ENCODE results near the gene USP37.

Gene USP37, protein sequence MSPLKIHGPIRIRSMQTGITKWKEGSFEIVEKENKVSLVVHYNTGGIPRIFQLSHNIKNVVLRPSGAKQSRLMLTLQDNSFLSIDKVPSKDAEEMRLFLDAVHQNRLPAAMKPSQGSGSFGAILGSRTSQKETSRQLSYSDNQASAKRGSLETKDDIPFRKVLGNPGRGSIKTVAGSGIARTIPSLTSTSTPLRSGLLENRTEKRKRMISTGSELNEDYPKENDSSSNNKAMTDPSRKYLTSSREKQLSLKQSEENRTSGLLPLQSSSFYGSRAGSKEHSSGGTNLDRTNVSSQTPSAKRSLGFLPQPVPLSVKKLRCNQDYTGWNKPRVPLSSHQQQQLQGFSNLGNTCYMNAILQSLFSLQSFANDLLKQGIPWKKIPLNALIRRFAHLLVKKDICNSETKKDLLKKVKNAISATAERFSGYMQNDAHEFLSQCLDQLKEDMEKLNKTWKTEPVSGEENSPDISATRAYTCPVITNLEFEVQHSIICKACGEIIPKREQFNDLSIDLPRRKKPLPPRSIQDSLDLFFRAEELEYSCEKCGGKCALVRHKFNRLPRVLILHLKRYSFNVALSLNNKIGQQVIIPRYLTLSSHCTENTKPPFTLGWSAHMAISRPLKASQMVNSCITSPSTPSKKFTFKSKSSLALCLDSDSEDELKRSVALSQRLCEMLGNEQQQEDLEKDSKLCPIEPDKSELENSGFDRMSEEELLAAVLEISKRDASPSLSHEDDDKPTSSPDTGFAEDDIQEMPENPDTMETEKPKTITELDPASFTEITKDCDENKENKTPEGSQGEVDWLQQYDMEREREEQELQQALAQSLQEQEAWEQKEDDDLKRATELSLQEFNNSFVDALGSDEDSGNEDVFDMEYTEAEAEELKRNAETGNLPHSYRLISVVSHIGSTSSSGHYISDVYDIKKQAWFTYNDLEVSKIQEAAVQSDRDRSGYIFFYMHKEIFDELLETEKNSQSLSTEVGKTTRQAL

DNA sequence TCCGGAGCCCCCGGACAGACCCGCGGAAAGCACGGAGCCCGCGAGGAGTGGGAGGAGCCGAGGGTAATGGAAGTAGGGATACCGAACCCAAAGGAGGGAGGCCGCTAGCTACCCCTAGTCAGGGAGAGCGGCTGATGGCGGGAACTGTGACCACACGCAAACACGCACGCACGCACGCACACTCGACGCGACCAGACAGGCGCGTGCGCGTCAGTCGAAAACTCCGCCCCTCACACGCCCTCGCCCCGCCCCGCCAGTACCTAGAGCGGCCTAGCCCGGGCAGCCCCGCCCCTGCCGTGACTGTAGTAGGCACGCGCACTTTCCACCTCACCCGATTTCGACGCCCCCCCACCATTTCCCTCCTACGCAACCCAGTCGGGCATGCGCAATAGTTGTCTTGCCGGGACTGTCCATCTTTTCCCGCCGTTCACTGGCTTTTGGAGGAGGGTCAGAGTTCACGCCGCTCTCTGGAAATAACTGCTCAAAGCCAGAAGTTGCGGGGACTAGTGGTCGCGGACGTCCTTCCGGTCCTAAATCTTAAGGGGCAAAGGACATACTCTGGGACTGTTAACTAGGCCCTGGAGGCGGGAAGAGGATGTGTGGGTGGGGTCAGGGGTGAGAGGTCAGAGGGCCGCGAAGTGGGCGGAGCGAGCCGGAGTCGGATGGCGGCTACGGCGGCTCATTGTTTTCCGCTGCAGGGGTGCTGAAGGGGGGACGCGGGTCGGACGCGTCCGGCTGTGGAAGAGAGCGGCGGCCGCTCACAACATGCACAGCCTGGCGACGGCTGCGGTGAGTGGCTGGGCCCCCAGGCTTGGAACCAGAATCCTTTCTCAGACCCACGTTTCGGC, at the start of gene USP37, which contains the start of gene CNOT9:
Gene USP37, minus strand, starts transcription at position 162 of the 848 bp plus-strand sequence. CDS start 9,698 bp downstream, outside the sequence.
Gene CNOT9, plus strand, starts transcription at position 650 of the 848 bp plus-strand sequence. Its CDS starts 116 bp downstream, at position 766.
- TF ChIP-seq, protein P1, sequence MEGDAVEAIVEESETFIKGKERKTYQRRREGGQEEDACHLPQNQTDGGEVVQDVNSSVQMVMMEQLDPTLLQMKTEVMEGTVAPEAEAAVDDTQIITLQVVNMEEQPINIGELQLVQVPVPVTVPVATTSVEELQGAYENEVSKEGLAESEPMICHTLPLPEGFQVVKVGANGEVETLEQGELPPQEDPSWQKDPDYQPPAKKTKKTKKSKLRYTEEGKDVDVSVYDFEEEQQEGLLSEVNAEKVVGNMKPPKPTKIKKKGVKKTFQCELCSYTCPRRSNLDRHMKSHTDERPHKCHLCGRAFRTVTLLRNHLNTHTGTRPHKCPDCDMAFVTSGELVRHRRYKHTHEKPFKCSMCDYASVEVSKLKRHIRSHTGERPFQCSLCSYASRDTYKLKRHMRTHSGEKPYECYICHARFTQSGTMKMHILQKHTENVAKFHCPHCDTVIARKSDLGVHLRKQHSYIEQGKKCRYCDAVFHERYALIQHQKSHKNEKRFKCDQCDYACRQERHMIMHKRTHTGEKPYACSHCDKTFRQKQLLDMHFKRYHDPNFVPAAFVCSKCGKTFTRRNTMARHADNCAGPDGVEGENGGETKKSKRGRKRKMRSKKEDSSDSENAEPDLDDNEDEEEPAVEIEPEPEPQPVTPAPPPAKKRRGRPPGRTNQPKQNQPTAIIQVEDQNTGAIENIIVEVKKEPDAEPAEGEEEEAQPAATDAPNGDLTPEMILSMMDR (conservative IDR thresholded peaks at IDR 0.05; ENCODE audit: low read depth, low read length), result no peak
- H3K4me3 ChIP-seq (ENCODE audit: low read length), result peak within 1 kb of the TSS; percentile 87
- DNase-seq (ENCODE audit: low read depth), result peak; percentile 87

DNA sequence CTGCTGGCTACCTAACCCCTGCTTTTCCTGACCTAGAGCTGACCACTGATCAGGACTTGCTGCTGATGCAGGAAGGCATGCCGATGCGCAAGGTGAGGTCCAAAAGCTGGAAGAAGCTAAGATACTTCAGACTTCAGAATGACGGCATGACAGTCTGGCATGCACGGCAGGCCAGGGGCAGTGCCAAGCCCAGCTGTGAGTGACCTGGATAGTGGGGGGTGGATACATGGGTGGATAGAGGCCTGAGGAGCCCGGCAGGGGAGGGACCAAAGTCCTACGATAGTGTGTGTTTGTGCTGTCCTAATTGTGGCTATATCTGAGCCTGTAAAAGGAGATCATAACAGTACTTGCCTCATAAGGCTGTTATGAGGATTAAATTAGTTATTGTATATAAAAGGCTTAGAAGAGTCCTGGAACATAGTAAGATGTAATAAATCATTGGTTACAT, 47.7 kb upstream of the USP37 start:
- DNase-seq (ENCODE audit: low read depth), result no peak
- H3K4me3 ChIP-seq (ENCODE audit: low read length), result no peak overlapping the region
- TF ChIP-seq, protein P1 (conservative IDR thresholded peaks at IDR 0.05; ENCODE audit: low read depth, low read length), result no peak

DNA sequence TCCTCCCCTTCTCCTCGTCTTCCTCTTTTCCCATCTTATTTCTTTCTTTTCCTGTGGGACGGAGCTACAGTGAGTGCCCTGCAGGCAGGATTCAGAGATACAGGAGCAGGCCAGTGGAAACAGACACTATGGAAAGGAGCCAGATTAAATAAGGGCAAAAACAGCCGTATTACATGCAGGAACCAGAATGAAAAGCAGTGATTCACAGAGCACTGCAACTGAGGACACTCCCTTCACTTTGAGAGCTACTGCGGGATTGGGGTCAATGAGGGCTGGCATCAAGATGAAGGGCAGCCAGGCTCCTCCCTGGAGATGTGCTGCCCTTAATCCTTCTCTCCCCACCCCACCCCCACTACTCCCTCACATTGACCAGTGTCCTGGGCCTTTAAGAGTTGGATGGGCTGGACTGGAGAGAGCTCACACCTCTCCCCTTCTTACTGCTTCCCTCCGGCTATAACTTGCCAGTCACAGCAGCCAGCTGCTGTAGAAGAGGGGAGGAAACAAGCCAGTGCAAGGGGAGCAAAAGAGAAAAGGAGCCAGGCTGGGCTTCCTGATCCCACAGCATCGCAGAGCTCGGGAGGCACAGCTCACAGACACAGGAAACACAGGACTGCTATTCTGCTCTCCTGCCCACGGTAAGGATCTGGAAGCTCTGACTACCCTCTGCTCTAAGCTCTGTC, 39.4 kb upstream of the USP37 start, which contains the start of gene PLCD4:
Gene PLCD4, plus strand, starts transcription at position 464 of the 680 bp plus-strand sequence. CDS start 7,841 bp downstream, outside the sequence.
- peak; percentile 3 for DNase-seq (ENCODE audit: low read depth)
- H3K4me3 ChIP-seq (ENCODE audit: low read length), result no peak within 1 kb of the TSS
- TF ChIP-seq, protein P1 (conservative IDR thresholded peaks at IDR 0.05; ENCODE audit: low read depth, low read length), result no peak

DNA sequence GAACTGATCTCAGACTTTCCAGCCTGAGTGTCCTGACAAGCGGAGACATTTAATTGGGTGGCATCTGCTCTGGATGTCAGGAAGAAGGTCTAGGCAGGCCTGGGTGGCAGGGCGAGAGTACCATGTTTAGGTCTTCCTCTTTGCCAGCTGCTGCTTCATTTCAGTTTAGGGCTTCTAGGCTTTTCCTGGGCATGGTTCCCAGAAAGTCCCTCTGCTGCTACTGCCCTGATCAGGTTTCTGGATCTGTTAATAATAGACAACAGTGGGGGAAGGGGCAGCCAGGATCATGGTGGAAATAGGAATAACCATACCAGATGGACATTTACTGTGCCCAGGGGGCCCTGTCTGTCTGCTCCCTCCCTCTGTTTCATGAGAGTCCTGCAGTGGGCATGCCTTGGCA, 37.3 kb upstream of the USP37 start:
- DNase-seq (ENCODE audit: low read depth), result peak; percentile 6
- no peak overlapping the region for H3K4me3 ChIP-seq (ENCODE audit: low read length)
- TF ChIP-seq, protein P1 (conservative IDR thresholded peaks at IDR 0.05; ENCODE audit: low read depth, low read length), result no peak

DNA sequence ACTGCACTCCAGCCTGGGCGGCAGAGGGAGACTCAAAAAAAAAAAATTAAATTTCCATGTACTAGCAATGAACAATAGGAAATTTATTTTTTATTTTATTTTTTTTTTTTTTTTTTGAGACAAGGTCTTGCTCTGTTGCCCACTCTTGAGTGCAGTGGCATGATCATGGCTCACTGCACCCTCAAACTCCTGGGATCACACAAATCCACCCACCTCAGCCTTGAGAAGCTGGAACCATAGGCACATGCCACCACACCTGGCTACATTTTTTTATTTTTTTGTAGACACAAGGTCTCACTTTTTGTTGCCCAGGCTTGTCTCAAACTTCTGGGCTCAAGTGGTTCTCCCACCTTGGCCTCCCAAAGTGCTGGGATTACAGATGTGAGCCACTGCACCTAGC, 17.4 kb upstream of the USP37 start:
- DNase-seq (ENCODE audit: low read depth), result no peak
- H3K4me3 ChIP-seq (ENCODE audit: low read length), result no peak overlapping the region
- TF ChIP-seq, protein P1 (conservative IDR thresholded peaks at IDR 0.05; ENCODE audit: low read depth, low read length), result no peak

All from retinal pigment epithelial cell (primary cell).